Iris pigment epithelial cell (primary cell): ENCODE measurements around the gene RTN4R.

Source experiments
- DNase-seq: peaks from one replicate; pipeline ENCODE4 v3.0.0-alpha.2; 2011; ENCODE audit warnings: low read depth

The RTN4R gene

GRCh38 chr22:20214853-20215252 is 53.3 kb downstream of the RTN4R start:
- no peak for DNase-seq

DNA sequence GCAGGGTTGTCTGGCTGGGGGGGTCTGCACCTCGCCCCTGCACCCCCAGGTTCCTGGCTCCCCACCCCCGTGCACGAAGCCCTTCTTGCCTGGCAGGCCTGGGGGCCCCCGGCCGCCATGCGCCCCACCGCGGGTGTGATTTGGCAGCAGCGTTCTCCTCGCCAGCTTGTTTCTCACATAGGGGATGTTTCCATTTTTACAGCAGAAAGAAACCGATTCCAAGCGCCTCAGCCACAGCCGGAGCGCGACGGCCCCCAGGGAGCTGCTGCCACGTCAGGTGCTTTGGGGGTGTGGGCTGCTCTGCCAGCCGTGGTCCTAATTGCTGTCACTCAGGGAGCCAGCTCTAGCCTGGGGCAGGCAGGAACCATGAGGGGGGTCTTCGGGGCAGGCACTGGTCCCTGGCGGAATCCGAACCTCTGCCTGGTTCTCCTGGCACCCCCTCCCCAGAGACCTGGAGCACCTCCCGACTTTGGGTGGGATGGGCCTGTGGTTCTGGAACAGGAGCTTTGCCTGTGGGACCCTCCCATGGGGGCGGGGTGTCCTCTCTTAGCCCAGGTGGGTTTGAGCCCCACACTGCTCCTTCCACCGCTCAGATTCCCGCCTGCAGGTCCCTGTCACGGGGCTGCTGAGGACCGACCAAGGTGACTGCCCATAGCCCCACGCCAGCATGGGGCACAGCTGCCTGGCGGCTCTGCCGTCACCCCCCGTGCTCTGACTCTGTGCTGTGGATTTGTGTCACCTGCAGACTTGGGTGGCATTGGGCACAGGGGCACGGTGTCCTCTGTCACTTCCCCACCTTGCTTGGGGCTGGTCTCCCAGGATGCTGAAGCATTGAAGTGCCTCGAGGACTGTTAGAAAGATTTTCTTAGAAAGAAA is 54.0 kb downstream of the RTN4R start:
- no peak for DNase-seq

DNA sequence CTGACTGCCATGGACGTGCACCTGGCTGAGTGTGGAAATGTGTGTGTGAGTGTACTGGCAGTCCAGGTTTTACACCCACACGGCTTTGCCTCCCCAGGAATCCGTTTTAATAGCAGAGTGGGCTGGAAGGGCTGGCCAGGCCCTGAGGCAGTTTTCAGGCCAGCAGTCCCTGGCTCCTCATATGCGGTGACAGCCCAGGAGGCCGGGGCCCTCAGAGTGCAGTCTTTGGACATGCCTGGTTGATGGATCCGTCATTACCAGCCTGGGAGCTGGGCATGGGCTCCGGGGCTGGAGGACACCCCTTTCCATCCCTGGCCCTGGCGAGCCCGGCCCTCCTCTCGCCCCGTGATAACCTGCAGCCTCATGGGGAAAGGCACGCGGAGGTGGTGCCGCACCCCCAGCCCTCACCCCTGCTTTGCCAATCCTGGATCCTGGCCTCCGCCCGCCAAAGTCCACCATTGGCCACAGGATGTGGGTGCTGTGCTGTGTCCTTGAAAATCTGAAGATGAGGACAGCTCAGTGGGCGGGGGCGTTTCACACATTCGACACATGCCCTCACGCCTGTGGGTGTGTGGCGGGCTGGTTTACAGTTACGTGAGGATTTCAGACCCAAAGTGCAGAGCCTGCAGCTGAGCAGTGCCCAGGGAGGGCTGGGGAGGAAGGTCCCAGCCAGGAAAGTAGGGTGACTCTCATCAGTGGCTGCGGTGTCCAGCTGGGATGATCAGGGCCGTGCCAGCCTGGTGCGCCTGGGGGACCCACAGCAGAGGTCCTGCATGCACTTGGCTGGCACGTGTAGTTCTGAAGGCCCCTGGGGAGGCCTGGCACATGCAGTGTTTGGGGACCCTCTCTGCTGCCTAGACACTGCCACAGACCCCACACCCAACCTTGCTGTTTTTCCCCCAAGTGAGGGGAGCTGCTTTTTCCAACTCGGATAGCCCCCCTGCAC is 55.1 kb downstream of the RTN4R start:
- no peak for DNase-seq

DNA sequence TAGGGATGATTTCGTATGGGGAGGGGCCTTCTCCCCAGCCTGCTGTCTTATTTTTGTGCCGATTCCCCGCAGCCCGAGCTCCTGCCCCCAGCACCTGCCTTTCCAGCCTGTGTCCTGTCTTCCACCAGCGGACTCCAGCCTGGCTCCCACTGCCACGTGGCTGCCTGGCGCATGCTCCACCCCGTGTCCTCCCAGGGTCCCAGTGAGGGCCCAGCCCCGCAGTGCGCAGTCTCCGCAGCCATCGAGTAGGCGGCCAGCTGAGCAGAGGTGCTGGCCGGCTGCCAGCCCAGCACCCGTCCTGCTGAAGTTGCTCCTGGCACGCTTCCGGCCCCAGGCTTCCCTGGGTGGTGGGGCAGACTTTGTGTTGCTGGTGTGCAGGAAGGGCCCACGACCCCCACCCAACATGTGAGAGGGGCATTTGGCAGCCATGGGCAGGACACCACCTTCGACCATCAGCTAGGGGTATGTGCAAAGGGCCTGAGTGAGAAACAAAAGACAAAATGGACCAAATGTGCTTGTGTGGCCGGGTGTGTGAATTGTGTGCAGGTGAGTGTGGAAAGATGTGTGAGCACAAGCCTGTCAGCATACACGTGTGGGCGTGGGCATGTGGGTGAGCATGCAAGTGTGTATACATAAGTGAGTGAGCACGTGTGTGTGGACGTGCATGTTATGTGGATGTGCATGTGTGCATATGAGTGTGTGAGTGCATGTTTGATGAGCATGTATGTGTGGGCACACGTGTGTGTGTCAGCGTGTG is 55.9 kb downstream of the RTN4R start:
- peak; percentile 7 for DNase-seq

- DNase-seq = no peak
These were observed 56.6 kb downstream of the RTN4R start for GRCh38 chr22:20211409-20211996.

- no peak for DNase-seq
These were observed 57.6 kb downstream of the RTN4R start for GRCh38 chr22:20210473-20211059.

DNA sequence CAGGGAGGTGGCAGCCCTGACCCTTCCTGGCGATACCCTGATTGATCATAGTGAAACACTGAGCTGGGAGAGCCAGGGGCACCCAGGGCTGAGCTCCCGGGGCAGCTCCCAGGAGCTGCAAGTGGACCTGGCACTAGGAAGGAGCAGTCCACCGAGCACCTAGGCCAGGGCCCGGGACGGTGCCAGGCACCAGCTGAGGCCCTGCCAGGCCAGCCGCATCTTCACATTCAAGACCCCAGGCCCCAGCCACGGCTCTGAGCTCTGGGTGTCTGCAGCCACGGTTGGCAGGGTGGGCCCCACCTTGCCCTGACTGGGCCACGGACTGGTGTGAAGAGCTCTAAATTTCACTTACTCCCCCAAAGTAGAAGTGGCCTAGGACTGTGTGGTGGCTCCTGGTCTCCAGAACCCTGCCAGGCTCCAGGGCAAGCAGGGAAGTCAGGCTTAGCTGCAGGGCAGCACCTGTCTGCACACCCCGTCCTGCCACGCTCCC is 58.3 kb downstream of the RTN4R start:
- DNase-seq = no peak

- DNase-seq = no peak
These were observed 59.3 kb downstream of the RTN4R start for GRCh38 chr22:20208713-20209310.

- no peak for DNase-seq
These were observed 60.7 kb downstream of the RTN4R start for GRCh38 chr22:20207277-20208025.

DNA sequence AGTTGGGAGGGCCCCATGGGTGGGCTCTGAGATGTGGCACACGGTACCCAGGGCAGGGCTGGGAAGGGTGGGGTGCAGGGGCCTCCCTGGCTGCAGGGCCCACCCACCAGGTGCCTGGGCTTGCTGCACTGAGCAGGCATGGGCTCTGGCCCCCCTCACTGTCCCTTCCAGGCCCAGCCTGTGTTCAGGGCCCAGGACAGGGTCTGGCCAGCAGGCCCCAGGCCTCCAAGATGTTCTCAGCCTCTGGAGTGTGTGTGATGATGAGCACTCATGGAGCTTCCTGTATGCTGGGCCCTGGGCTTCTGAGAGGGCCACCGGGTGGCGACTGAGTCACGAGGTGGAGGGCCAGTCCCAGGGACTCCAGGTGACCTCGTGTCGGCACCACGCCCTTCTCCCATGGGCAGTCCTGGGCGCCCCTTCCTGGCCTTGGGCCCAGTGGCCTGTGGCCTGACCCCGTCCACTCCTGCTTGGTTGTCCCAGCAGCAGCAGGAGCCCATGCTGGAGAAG is 61.4 kb downstream of the RTN4R start:
- DNase-seq = peak; percentile 31

DNA sequence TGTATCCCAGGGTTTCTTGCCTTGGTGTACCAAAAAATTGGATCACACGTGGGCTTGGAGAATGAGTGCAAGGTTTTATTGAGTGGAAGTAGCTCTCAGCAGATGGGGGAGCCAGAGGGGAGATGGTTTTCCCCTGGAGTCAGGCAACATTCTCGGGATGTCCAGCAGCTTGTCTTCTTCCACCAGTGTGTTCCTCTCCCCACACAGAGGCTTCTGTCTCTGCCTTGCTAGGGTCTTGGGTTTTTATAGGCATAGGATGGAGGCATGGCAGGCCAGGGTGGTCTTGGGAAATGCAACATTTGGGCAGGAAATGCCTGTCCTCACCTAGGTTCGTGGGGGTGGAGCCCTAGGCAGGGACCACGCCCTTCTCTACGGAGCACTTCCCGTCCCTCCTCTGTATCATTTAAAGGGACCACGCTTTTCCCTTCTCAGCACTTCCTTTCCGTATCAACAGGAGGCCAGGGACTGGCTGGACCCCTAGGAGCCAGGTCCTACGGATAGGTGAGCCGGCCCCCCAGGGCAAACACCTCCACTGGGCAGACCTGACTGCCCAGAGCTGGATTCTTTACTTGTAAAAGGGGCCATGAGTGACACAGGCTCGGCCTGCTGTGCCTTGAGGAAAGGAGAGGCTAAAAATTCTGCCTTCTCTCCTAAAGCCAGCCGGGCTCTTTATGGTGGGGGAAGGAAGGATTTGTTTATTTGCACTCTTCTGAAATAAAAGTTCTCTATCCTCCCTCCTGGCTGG is 62.0 kb downstream of the RTN4R start:
- peak; percentile 65 for DNase-seq

- no peak for DNase-seq
These were observed 62.6 kb downstream of the RTN4R start for GRCh38 chr22:20205464-20205963.

DNA sequence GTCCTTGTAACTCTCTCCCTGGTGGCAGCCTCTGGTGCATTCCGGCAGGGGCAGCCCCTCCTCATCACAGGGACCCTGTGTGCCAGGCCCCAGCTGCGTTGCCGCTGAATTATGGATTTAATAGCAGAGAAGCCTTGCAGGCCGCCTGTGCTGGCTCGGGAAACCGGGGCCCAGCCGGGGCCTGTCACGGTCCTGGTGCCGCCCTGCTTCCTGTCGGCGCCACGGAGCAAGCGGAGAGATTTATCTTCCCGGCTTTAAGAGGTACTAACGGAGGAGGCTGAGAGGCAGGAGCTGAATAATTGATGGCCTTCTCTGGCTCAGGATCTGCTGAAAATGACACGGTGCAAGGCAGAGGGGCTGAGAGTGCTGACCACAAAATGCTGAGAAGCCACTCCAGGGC is 63.3 kb downstream of the RTN4R start:
- DNase-seq = no peak

- no peak for DNase-seq
These were observed 63.8 kb downstream of the RTN4R start for GRCh38 chr22:20204311-20204710.

DNA sequence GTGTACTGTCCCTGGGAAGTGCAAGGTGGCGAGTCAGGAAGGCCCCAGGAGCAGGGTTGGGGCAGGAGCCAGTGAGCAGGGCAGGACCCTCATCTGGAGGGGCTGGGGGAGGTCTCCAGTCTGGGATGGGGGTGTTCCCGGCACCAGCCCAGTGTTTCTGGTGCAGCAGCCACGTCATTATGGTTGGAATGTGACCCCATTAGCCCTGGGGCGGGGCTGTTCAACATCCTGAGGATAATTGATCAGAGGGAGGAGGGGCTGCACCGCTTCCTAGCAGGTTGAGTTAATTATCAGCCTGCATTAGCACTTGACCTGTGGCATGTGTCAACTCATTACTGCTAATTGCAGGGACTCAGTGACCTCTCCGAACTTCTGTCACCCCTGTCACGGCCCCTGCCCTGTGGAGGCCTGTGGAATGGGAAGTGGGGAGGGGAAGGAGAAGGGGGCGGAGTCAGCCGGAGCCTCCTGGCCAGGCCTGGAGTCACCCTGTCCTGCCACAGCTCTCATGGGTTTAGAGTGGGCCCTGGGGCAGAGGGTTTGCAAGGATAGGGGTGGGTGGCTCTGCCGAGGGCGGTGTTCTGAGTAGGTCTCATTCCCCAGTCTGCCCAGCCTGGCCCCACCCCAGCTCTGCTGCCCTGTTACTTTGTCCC is 64.4 kb downstream of the RTN4R start:
- DNase-seq = no peak

- DNase-seq = no peak
These were observed 65.0 kb downstream of the RTN4R start for GRCh38 chr22:20203142-20203551.

GRCh38 chr22:20201837-20202392 is 66.2 kb downstream of the RTN4R start:
- DNase-seq = no peak

DNA sequence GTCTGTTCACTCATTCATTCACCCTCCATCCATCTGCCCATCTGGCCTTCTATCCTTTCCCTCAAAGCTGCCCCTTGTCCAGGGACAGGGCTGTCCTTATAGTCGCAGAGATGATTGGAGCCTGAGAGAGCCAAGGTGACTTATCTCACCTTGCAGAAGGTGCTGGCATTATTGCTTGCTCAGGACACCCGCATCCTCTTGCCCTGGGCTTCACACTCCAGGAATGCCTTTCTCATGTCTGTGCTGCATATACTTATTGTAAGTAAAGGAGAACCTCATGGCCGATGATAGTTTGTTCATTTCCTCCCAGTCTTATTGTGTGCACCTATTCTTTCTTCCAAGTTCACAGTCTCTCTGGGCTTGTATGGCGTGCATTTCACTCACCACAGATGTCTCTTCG is 68.2 kb downstream of the RTN4R start:
- no peak for DNase-seq
